Smooth muscle cell (in vitro differentiated cells): Measurements from ENCODE around the gene SART1. TPM values are rescaled to one million over a fixed set of nuclear protein-coding genes. Genes with fewer than 3 reads are reported as not detected.

ENCODE experiments used
- DNase-seq: peaks from one replicate; lab custom pipeline; 2025; ENCODE audit not compliant: unreplicated experiment; lab: John Stamatoyannopoulos, UW
- H2AFZ ChIP-seq: fragments of 200-600 bp; sonication (generic); 2 replicates; pipeline ENCODE4 v1.6.0; 2016; ENCODE audit warnings: antibody characterized with exemption, low read depth, mild to moderate bottlenecking
- H3F3A ChIP-seq: fragments of 200-600 bp; sonication (generic); 2 replicates; pipeline ENCODE4 v1.6.0; 2017; ENCODE audit warnings: antibody characterized with exemption, low read depth
- H3K27ac ChIP-seq: fragments of 200-600 bp; sonication (generic); 2 replicates; pipeline ENCODE4 v1.5.1; 2016; ENCODE audit warnings: low read depth, mild to moderate bottlenecking
- H3K27me3 ChIP-seq: fragments of 200-600 bp; sonication (generic); 2 replicates; pipeline ENCODE4 v1.6.1; 2016; ENCODE audit warnings: low read depth, mild to moderate bottlenecking
- H3K36me3 ChIP-seq: fragments of 200-600 bp; sonication (generic); 2 replicates; pipeline ENCODE4 v1.5.1; 2016; ENCODE audit warnings: low read depth
- H3K4me1 ChIP-seq: fragments of 200-600 bp; sonication (generic); 2 replicates; pipeline ENCODE4 v1.5.1; 2016; ENCODE audit warnings: low read depth
- H3K4me2 ChIP-seq: fragments of 200-600 bp; sonication (generic); 2 replicates; pipeline ENCODE4 v1.6.0; 2016; ENCODE audit warnings: mild to moderate bottlenecking
- H3K4me3 ChIP-seq: fragments of 200-600 bp; sonication (generic); 2 replicates; pipeline ENCODE4 v1.5.1; 2016; ENCODE audit warnings: mild to moderate bottlenecking
- H3K79me2 ChIP-seq: fragments of 200-600 bp; sonication (generic); 2 replicates; pipeline ENCODE4 v1.6.0; 2016; ENCODE audit warnings: low read depth, mild to moderate bottlenecking
- H3K9ac ChIP-seq: fragments of 200-600 bp; sonication (generic); 2 replicates; pipeline ENCODE4 v1.6.0; 2016; ENCODE audit warnings: low read depth
- H3K9me3 ChIP-seq: fragments of 200-600 bp; sonication (generic); replicated peaks from 2 replicates; pipeline ENCODE4 v1.5.1; 2016; ENCODE audit warnings: low read depth
- H4K20me1 ChIP-seq: fragments of 200-600 bp; sonication (generic); 2 replicates; pipeline ENCODE4 v1.6.0; 2016; ENCODE audit warnings: low read depth
- WGBS: methylation state at CpG from one replicate; pipeline ENCODE4 v1.1.7; 2016; ENCODE audit warnings: low lambda C conversion rate; 5-methylcytosine and 5-hydroxymethylcytosine counted together
- polyA plus RNA-seq: library from polyadenylated mRNA; unstranded; fragments of >200 nt; fragmentation: Nextera tagmentation; extraction: Ambion mirVana; gene quantifications from 2 replicates; pipeline ENCODE4 v1.2.1, GENCODE V29; 2016
- total RNA-seq: library from RNA; depleted of rRNA; stranded (reverse); fragments of >200 nt; gene quantifications from 2 replicates; pipeline ENCODE4 v1.2.3, GENCODE V29; 2014
- TF ChIP-seq, protein P1 (sequence below): fragments of 200-600 bp; sonication (generic); IDR thresholded peaks from 2 replicates; pipeline ENCODE4 v1.5.1; 2017; ENCODE audit warnings: borderline replicate concordance, mild to moderate bottlenecking, antibody characterized with exemption; ENCODE audit not compliant: insufficient read depth, poor library complexity, severe bottlenecking

SART1 gene
- total and polyA plus RNA-seq, 2 experiments from 2014 or later, result 22.5 to 62.5 TPM

DNA sequence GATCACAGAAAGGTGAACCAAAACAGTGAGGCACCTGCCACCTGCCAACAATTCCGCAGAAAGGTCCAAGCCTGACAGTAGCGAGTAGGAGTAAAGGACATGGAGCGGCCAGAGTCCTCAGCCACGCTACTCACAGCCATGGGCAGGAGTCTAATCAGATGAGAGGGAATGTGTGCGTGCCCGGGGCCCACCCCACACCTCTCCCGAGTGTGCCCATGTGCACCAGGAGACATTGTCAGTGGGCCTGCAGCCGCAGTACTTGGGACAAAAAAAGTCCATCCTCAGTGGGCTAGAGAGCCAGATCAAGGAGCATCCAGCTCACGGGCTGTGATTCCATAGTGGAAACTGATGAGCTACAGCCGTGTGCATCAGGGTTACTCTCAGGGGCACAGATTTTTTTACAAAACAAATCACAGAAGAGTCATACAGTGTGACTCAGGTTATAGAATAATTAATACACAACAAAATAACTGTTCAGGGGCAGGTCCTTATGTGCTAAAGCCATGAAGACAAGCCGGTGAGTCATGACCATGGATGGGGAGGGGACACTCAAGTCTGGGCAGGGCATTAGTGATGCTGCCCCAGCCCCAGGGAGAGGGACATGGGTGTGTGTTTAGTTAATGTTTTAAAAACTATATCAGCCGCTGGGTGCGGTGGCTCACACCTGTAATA lies 12.0 kb downstream of the SART1 start:
- no peak overlapping the region for H3K4me2 ChIP-seq
- no peaks in the 10 kb centered on the region for H4K20me1 ChIP-seq
- H3F3A ChIP-seq, result no peaks in the 10 kb centered on the region
- WGBS, result 96% methylated on average over 11 of the region's 13 CpGs
- H3K9ac ChIP-seq, result no peak overlapping the region
- no peak for DNase-seq
- H2AFZ ChIP-seq, result no peak overlapping the region
- no peaks in the 10 kb centered on the region for H3K27me3 ChIP-seq
- H3K4me1 ChIP-seq, result no peaks in the 10 kb centered on the region
- TF ChIP-seq, protein P1, sequence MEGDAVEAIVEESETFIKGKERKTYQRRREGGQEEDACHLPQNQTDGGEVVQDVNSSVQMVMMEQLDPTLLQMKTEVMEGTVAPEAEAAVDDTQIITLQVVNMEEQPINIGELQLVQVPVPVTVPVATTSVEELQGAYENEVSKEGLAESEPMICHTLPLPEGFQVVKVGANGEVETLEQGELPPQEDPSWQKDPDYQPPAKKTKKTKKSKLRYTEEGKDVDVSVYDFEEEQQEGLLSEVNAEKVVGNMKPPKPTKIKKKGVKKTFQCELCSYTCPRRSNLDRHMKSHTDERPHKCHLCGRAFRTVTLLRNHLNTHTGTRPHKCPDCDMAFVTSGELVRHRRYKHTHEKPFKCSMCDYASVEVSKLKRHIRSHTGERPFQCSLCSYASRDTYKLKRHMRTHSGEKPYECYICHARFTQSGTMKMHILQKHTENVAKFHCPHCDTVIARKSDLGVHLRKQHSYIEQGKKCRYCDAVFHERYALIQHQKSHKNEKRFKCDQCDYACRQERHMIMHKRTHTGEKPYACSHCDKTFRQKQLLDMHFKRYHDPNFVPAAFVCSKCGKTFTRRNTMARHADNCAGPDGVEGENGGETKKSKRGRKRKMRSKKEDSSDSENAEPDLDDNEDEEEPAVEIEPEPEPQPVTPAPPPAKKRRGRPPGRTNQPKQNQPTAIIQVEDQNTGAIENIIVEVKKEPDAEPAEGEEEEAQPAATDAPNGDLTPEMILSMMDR, result no peak
- H3K36me3 ChIP-seq, result no peaks in the 10 kb centered on the region
- H3K27ac ChIP-seq, result no peak overlapping the region
- no peaks in the 10 kb centered on the region for H3K79me2 ChIP-seq
- no peak overlapping the region for H3K4me3 ChIP-seq
- H3K9me3 ChIP-seq, result no peaks in the 10 kb centered on the region

DNA sequence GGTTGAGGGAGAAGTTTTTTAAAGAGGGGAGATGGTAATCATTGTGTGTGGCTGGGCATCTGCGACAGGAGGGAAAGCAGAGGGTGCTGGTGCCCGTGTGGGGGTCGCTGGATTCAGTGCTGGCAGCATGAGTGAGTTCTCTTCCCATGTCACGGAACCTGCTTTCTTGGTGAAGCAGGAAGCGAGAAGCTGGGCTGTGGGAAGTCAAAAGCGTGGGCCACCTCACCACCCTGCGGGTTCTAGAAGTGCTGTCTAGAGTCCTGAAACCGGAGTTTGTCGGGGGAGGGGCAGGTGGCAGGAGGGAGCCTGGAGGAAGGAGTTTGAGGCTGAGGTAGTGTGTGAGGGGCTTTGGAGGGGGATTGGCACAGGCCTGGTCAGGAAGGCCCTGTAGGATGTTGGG lies 14.2 kb downstream of the SART1 start:
- H3K9me3 ChIP-seq, result no peaks in the 10 kb centered on the region

DNA sequence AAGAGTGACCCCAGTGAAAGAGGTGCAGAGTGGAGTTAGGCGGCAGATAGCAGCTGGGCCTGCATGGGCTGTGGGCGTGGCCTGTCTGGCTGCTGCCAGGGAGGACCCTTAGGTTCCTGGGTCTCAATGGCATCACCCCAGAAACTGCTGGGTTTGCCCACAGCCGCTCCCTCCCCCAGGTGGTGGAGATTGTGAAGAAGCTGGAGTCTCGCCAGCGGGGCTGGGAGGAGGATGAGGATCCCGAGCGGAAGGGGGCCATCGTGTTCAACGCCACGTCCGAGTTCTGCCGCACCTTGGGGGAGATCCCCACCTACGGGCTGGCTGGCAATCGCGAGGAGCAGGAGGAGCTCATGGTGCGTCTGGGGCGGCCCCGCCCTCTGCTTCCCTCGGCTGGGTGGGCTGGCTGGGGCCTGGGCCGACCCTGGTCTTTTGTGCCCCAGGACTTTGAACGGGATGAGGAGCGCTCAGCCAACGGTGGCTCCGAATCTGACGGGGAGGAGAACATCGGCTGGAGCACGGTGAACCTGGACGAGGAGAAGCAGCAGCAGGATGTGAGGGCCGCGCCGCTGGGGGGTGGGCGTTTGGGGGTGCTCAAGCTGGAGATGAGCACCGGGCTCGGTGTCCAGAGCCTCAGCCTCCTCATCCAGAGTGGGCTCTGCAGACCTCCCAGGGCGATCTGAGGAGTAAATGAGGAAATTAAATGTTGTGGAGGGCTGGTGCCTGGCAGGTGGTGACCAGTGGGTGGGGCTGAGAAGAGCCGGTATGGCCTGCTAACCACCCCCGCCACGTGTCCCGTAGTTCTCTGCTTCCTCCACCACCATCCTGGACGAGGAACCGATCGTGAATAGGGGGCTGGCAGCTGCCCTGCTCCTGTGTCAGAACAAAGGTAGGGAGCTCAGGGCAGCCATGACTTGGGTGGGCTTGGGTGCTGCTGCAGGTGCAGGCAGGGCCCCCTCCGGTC lies 15.0 kb downstream of the SART1 start:
- no peaks in the 10 kb centered on the region for H3K36me3 ChIP-seq
- H3K4me1 ChIP-seq, result no peaks in the 10 kb centered on the region
- H3F3A ChIP-seq, result no peaks in the 10 kb centered on the region
- no peaks in the 10 kb centered on the region for H3K79me2 ChIP-seq
- H4K20me1 ChIP-seq, result no peaks in the 10 kb centered on the region
- H3K9me3 ChIP-seq, result no peaks in the 10 kb centered on the region
- H3K27me3 ChIP-seq, result no peaks in the 10 kb centered on the region
- H3K4me3 ChIP-seq, result no peak overlapping the region
- DNase-seq, result no peak
- no peak overlapping the region for H3K27ac ChIP-seq
- H2AFZ ChIP-seq, result no peak overlapping the region
- WGBS, result 95% methylated on average over 42 of the region's 43 CpGs
- H3K9ac ChIP-seq, result no peak overlapping the region
- H3K4me2 ChIP-seq, result no peak overlapping the region
- TF ChIP-seq, protein P1, result no peak

More for the DNA sequence above, 14.2 kb downstream of the SART1 start:
- Histone ChIP-seq H3K4me2 (no peak overlapping the region), H2AFZ (no peak overlapping the region), H3K4me3 (no peak overlapping the region), H4K20me1 (no peaks in the 10 kb centered on the region), H3K9ac (no peak overlapping the region), H3K4me1 (no peaks in the 10 kb centered on the region), H3K27me3 (no peaks in the 10 kb centered on the region), H3K79me2 (no peaks in the 10 kb centered on the region), H3K27ac (no peak overlapping the region), H3K36me3 (no peaks in the 10 kb centered on the region), H3F3A (no peaks in the 10 kb centered on the region)
- no peak for DNase-seq
- 95% methylated on average over 9 of the region's 9 CpGs for WGBS
- TF ChIP-seq, protein P1, result no peak
